Gastrocnemius medialis (tissue), 4 donors: ENCODE measurements around the gene RNF168.

ENCODE experiments used
- POLR2A ChIP-seq, 2 donors: fragments of 450-650 bp; IDR thresholded peaks; one replicate each; pipeline ENCODE4 v1.6.1; 2017; ENCODE audit warnings: antibody characterized with exemption in 2 of 2, mild to moderate bottlenecking in 2 of 2, moderate library complexity in 2 of 2
- TF ChIP-seq, protein P1 (sequence below), 5 experiments: fragments of 450-650 bp in 3 of 5; fragments of 200-600 bp in 2 of 5; sonication (generic) in 2 of 5; IDR thresholded peaks in 4 of 5; conservative IDR thresholded peaks in 1 of 5; 1 replicate in 4 of 5; 2 replicates in 1 of 5; pipeline ENCODE4 v1.5.1; 2016 to 2019; ENCODE audit warnings: antibody characterized with exemption in 5 of 5, mild to moderate bottlenecking in 3 of 5, moderate library complexity in 3 of 5

- TF ChIP-seq POLR2A (IDR thresholded peaks at IDR 0.05): no peak
- TF ChIP-seq, protein P1, sequence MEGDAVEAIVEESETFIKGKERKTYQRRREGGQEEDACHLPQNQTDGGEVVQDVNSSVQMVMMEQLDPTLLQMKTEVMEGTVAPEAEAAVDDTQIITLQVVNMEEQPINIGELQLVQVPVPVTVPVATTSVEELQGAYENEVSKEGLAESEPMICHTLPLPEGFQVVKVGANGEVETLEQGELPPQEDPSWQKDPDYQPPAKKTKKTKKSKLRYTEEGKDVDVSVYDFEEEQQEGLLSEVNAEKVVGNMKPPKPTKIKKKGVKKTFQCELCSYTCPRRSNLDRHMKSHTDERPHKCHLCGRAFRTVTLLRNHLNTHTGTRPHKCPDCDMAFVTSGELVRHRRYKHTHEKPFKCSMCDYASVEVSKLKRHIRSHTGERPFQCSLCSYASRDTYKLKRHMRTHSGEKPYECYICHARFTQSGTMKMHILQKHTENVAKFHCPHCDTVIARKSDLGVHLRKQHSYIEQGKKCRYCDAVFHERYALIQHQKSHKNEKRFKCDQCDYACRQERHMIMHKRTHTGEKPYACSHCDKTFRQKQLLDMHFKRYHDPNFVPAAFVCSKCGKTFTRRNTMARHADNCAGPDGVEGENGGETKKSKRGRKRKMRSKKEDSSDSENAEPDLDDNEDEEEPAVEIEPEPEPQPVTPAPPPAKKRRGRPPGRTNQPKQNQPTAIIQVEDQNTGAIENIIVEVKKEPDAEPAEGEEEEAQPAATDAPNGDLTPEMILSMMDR (IDR thresholded peaks at IDR 0.05 in 4 of 5, conservative IDR thresholded peaks at IDR 0.05 in 1 of 5): no peak
Measured at GRCh38 chr3:196504556-196504955, 988 bp upstream of the RNF168 start.
